ENCODE measurements around the gene LUM. TPM values are rescaled to one million over a fixed set of nuclear protein-coding genes. Genes with fewer than 3 reads are reported as not detected.
A peak's percentile ranks its signal among the peaks of the same experiment; 100 is the strongest.

The LUM gene
- total and polyA plus RNA-seq, 2 donors (not counting 3 experiments of a cell fraction or from before 2014, with no cell fraction given) = 0.29 to 1.9 TPM

DNA sequence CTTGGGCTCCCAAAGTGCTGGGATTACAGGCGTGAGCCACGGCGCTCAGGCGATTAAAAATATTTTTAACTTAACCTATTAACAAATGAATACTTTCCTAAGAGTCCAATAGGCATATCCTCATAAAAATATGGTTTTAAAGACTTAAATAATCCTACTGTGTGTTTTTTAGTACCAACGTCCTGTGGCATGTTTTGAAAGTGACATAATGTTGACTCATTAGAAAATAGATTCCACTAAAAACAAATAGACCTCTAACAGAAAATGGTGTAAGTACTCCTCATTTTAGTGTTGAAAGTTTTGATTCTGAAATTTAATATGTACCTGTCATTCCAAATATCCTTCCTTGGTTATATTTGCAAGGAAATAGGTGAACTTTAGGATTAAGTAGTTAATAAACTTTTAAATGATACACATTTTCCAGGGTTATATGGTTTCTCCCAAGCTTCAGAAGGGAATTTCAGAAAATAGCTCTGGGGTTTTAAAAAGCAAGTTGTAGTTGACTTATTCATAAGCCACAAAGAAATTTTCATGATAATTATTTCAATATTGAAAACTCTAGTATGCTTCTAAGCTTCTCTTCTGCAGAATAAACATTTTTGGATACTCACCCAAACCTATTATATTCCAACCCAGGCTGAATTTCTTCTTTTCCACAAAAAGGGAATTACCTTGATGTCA is 12.1 kb upstream of the LUM start:
- POLR2A ChIA-PET = no interaction called here
- no peaks in the 10 kb centered on the region for H3K79me2 ChIP-seq (ENCODE audit: control insufficient read depth, insufficient read depth, low read length)
- H4K20me1 ChIP-seq (replicated peaks; ENCODE audit: control insufficient read depth, extremely low read depth, insufficient read depth, low read length) = no peaks in the 10 kb centered on the region
- H2AFZ ChIP-seq (ENCODE audit: low read depth, low read length) = no peak overlapping the region
- no peak overlapping the region for H3K27ac ChIP-seq (ENCODE audit: insufficient read depth, low read depth, low read length)
- H3K36me3 ChIP-seq (ENCODE audit: control insufficient read depth in 2 of 2, extremely low read depth in 1 of 2, insufficient read depth in 2 of 2, low read length in 2 of 2) = no peaks in the 10 kb centered on the region
- peaks cover 2% of the 10 kb centered on the region for H3K9me1 ChIP-seq (replicated peaks; ENCODE audit: control insufficient read depth, extremely low read depth, insufficient read depth, low read length)
- FAIRE-seq (no peak), DNase-seq (ENCODE audit: low read depth, low spot score) (no peak)
- dilution Hi-C loops (cut with MboI; ENCODE audit: extremely low pct_ligation_motif_present, low sequenced_read_pairs) = no loop called here
- intact Hi-C loops (cut with micrococcal nuclease) = no loop called here
- no peaks in the 10 kb centered on the region for H3K9me3 ChIP-seq (replicated peaks; ENCODE audit: control insufficient read depth, insufficient read depth, low read length)
- TF ChIP-seq POLR2A (IDR thresholded peaks at IDR 0.05; ENCODE audit: low read depth, low read length) (no peak), CTCF (IDR thresholded peaks at IDR 0.05; ENCODE audit: extremely low read depth in 1 of 2, insufficient read depth in 1 of 2, low read depth in 1 of 2, low read length in 2 of 2) (no peak), POLR2AphosphoS5 (IDR thresholded peaks at IDR 0.05; ENCODE audit: insufficient read depth, low read depth, low read length) (no peak), FOS (IDR thresholded peaks at IDR 0.05; ENCODE audit: borderline replicate concordance, insufficient read depth, low read length) (peak; percentile 17), MAX (IDR thresholded peaks at IDR 0.05; ENCODE audit: insufficient read depth, insufficient read length) (no peak)
- CTCF ChIA-PET = interaction anchor here (0.9 to 1.9 kb wide), 3 partner anchors 11 to 203 kb away, joined by 3 to 7 read pairs (median 5); no protein-coding TSS in a partner anchor
- no peak overlapping the region for H3K9ac ChIP-seq (replicated peaks; ENCODE audit: extremely low read depth, insufficient read depth, low read length)
- no peaks in the 10 kb centered on the region for H3K4me1 ChIP-seq (ENCODE audit: control insufficient read depth, extremely low read depth, insufficient read depth, low read length)
- H3K4me2 ChIP-seq (ENCODE audit: insufficient read depth, low read length) = no peak overlapping the region
- H3K27me3 ChIP-seq (ENCODE audit: control insufficient read depth in 2 of 2, insufficient read depth in 2 of 2, low read length in 2 of 2) = no peaks in the 10 kb centered on the region
- H3K4me3 ChIP-seq (replicated peaks in 1 of 3; ENCODE audit: insufficient read depth in 1 of 3, low read depth in 1 of 3, low read length in 3 of 3) = no peak overlapping the region
- no TSS peak for BruUV-seq (replicated peaks)

Measured in endothelial cell of umbilical vein (primary cell).